ENCODE data around the gene SPTBN4.
A peak's percentile ranks its signal among the peaks of the same experiment; 100 is the strongest.
"Not testable (repeated sequence)": the region's sequence is repeated elsewhere in the genome, so short reads cannot be mapped to it uniquely, and the experiment has no call there.

Gene SPTBN4

GRCh38 chr19:40528533-40529092, 61.8 kb downstream of the SPTBN4 start:
- no peak for DNase-seq (ENCODE audit: low read depth in 2 of 2)

DNA sequence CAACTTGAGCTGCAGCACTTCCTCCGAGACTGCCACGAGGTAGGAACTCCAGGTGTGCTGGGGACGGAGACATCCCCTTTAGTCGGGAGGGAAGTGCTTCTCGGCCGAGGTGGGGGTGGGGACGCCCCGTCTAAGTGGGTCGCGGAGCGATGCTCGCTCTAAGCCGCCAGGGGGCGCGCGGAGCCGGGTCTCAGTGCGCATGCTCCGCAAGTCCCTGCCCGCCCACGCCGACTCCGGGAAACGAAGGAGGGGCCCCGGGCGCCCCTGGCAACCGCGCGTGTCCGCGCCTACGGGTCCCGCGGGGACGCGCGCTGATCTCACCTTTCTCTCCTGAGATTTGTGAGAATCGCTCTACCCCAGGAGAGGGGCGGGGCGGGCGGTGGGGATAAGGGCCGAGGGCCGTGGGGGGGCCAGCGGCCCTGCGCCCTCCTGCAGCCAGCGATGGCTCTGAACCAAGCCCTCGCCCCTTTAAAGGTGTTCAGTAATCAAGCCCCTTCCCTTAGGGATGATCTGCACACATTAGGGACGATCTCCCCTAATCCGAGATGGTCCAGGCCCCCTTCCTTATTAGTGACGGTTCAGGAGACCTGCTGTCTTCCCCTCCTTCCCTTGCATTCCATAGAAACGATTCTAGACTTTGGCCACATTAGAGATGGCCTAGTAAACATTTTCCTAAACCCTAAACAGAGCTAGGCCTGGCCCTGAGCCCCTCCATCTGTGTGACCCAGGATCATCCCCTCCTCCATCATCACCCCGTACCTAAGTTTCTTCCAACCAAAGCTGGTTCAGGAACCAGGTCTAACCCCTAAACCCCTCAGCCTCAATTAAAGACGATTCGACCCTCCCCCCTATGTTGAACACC, 62.5 kb downstream of the SPTBN4 start:
- DNase-seq (ENCODE audit: low read depth in 2 of 2): peak; percentile 80

DNA sequence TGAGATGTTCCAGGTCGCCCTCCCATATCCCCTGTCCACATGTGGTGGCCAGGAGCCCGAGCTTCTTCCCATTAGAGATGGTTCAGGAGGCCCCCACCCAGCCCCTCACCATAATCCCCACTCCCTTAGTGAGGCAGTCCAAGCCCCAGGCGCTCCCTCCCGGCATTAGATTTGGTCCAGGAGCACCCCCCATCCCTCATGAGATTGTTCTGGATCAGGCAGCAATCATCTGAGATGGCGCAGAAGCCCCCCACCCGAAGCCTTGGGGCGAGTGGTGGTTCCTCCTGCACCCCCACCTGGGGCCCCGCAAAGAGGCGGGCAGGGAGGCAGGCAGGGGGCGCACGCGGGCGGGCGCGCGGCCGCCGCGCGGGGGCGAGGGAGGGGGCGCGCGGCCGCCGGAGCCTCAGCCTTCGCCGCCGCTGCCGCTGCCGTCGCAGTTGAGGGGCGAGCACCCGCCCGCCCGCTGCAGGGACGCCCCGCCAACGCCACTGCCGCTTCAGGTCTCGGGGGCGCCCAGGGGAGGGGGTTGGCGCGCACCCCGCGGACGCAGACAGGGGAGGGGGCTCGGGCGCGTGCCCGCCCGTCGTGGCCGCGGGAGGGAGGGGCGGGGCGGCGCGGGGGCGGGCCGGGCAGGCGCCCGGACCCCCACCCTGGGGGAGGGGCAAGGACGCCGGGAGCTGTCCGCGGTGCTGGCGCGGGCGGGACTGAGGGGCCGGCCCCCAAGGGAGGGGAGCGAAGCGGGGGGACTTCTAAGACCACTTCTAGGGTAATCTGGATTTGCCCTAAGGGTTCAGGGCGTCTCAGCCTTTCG, 63.5 kb downstream of the SPTBN4 start:
- peak in 1 of 2 donors; percentile 7 for DNase-seq (ENCODE audit: low read depth in 2 of 2)

GRCh38 chr19:40533508-40533907, 66.7 kb downstream of the SPTBN4 start:
- no peak for DNase-seq (ENCODE audit: low read depth in 2 of 2)

- no peak for DNase-seq (ENCODE audit: low read depth in 2 of 2)
These were observed 67.3 kb downstream of the SPTBN4 start for GRCh38 chr19:40534148-40534547.

GRCh38 chr19:40539070-40539469, 72.3 kb downstream of the SPTBN4 start:
- no peak for DNase-seq (ENCODE audit: low read depth in 2 of 2)

GRCh38 chr19:40542202-40542859, 75.5 kb downstream of the SPTBN4 start:
- DNase-seq (ENCODE audit: low read depth in 2 of 2): no peak

- DNase-seq (ENCODE audit: low read depth in 2 of 2): no peak
These were observed 76.3 kb downstream of the SPTBN4 start for GRCh38 chr19:40543029-40543597.

DNA sequence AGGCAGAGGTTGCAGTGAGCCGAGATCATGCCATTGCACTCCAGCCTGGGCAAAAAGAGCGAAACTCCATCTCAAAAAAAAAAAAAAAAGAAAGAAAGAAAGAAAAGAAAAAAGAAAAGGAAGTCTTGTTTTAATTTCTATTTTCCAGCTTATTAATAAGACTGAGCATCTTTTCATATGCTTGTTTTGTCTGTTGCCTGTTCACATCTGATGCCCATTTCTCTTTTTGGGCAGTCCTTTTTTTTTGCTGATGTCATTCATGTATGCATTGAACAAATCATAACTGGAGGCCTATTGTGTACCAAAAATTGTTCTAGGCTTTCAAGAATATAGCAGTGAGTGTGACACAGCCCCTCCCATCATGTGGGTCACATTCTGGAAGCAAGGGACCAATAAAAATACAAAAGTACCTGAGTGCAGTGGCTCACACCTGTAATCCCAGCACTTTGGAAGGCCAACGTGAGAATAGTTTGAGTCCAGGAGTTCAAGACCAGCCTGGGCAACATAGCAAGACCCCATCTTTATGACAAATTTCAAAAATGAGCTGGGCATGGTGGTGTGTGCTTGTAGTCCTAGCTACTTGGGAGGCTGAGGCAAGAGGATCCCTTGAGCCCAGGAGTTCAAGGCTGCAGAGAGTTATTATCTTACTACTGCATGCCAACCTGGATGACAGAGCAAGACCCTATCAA, 79.5 kb downstream of the SPTBN4 start:
- not testable (repeated sequence) for DNase-seq (ENCODE audit: low read depth in 2 of 2)

- not testable (repeated sequence) for DNase-seq (ENCODE audit: low read depth in 2 of 2)
These were observed 80.4 kb downstream of the SPTBN4 start for GRCh38 chr19:40547190-40547589.

- no peak for DNase-seq (ENCODE audit: low read depth in 2 of 2)
These were observed 81.0 kb downstream of the SPTBN4 start for GRCh38 chr19:40547836-40548235.

GRCh38 chr19:40549007-40549708, 82.4 kb downstream of the SPTBN4 start:
- DNase-seq (ENCODE audit: low read depth in 2 of 2): peak; percentile 50 to 66

- no peak for DNase-seq (ENCODE audit: low read depth in 2 of 2)
These were observed 84.2 kb downstream of the SPTBN4 start for GRCh38 chr19:40550951-40551350.

DNA sequence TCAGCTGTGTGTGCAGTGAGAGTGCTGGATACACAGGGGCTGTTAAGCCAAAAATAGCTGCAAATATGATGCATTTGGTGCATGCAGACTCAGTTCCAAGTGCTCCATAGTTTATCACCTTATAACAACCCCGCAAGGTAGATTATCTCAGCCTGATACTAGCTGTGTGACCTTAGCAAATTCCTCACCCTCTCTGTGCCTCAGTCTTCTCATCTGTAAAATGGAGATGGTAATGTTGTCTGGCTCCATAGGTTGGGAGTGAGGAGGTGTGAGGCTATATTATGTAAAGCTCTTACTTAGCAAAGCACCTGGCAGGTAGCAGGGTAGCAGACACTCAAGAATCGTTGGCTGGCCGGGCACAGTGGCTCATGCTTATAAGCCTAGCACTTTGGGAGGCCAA, 86.0 kb downstream of the SPTBN4 start:
- DNase-seq (ENCODE audit: low read depth in 2 of 2): no peak

- no peak for DNase-seq (ENCODE audit: low read depth in 2 of 2)
These were observed 87.4 kb downstream of the SPTBN4 start for GRCh38 chr19:40553885-40554857.

- no peak for DNase-seq (ENCODE audit: low read depth in 2 of 2)
These were observed 89.3 kb downstream of the SPTBN4 start for GRCh38 chr19:40555978-40556689.

- no peak for DNase-seq (ENCODE audit: low read depth in 2 of 2)
These were observed 90.2 kb downstream of the SPTBN4 start for GRCh38 chr19:40556953-40557530.

- DNase-seq (ENCODE audit: low read depth in 2 of 2): no peak
These were observed 92.6 kb downstream of the SPTBN4 start for GRCh38 chr19:40559394-40559793.
